GM23338 (cell line): ENCODE measurements around the gene ABO.

Experiments used
- CREB1 ChIP-seq: fragments of 250-450 bp; sonication (Bioruptor Pico); IDR thresholded peaks from 2 replicates; pipeline ENCODE4 v1.5.0; 2020; ENCODE audit warnings: low read depth, mild to moderate bottlenecking, moderate library complexity
- CTCF ChIP-seq, 2 experiments: fragments of 200-600 bp in 1 of 2; sonication (generic) in 1 of 2; conservative IDR thresholded peaks; 2 replicates each; pipeline versions ENCODE4 v1.5.1 to v1.6.1; 2016 to 2017; ENCODE audit warnings: antibody characterized with exemption in 2 of 2, low read depth in 2 of 2, mild to moderate bottlenecking in 2 of 2, moderate library complexity in 1 of 2
- ETS1 ChIP-seq: IDR thresholded peaks from 2 replicates; pipeline ENCODE4 v1.6.1; 2016; ENCODE audit warnings: antibody characterized with exemption
- EZH2 ChIP-seq: fragments of 200-600 bp; sonication (generic); IDR thresholded peaks from one replicate; pipeline ENCODE4 v1.8.0; 2017; ENCODE audit warnings: antibody characterized with exemption, mild to moderate bottlenecking, low read depth; ENCODE audit not compliant: unreplicated experiment
- EZH2phosphoT487 ChIP-seq: fragments of 200-600 bp; sonication (generic); IDR thresholded peaks from one replicate; pipeline ENCODE4 v1.8.1; 2018; ENCODE audit warnings: antibody characterized with exemption; ENCODE audit not compliant: unreplicated experiment
- POLR2AphosphoS5 ChIP-seq: IDR thresholded peaks from 2 replicates; pipeline ENCODE4 v1.6.1; 2016; ENCODE audit warnings: antibody characterized with exemption, low read depth
- REST ChIP-seq: IDR thresholded peaks from one replicate; pipeline ENCODE4 v1.6.1; 2018; ENCODE audit warnings: antibody characterized with exemption; ENCODE audit not compliant: unreplicated experiment
- ZNF331 ChIP-seq: fragments of 250-450 bp; sonication (Bioruptor Pico); IDR thresholded peaks from 2 replicates; pipeline ENCODE4 v1.5.0; 2020; ENCODE audit warnings: low read depth, mild to moderate bottlenecking, moderate library complexity

GRCh38 chr9:133285252-133285775 lies 10.3 kb upstream of the ABO start:
- TF ChIP-seq CTCF (conservative IDR thresholded peaks at IDR 0.05; ENCODE audit: low read depth in 2 of 2) (no peak), POLR2AphosphoS5 (no peak), ETS1 (no peak), ZNF331 (no peak), EZH2phosphoT487 (no peak), CREB1 (CRISPR knock-in tag) (no peak), REST (no peak), EZH2 (no peak)
